A549 (cell line): ENCODE results near the gene RING1. TPM values are rescaled to one million over a fixed set of nuclear protein-coding genes. Genes with fewer than 3 reads are reported as not detected.

ENCODE experiments used
- ATAC-seq, 2 experiments: fragments of 200-7000 bp in 1 of 2; fragments of >200 bp in 1 of 2; cut with Nextera tagmentation in 1 of 2; cut with Tn5 transposase in 1 of 2; 3 replicates each; pipeline versions ENCODE4 v1.8.0 to v1.9.1; 2018 to 2020; ENCODE audit warnings: mild to moderate bottlenecking in 1 of 2, moderate library complexity in 1 of 2
- CTCF ChIA-PET: fragments of 300-600 bp; sonication (Branson Sonifier 250); formaldehyde crosslinking; extraction: SDS; loops from one replicate; lab custom pipeline; 2021; ENCODE audit warnings: antibody characterized with exemption, inconsistent platforms; lab: Yijun Ruan, JAX
- POLR2A ChIA-PET: fragments of 350-600 bp; formaldehyde crosslinking; extraction: SDS; loops from one replicate; lab custom pipeline; 2021; ENCODE audit warnings: antibody characterized with exemption, inconsistent platforms; lab: Yijun Ruan, JAX
- DNase-seq, 2 experiments: peaks; one replicate each; pipeline versions ENCODE4 v3.0.0 to v3.0.0-alpha.2; 2011 to 2016; ENCODE audit warnings: low read depth in 1 of 2, low spot score in 1 of 2
- FAIRE-seq: peaks from 2 replicates; lab custom pipeline; 2011; peaks lifted over from hg19 to GRCh38; lab: Jason Lieb, UNC
- H3K27ac ChIP-seq, 2 experiments: fragments of >200 bp; sonication (Bioruptor Twin); formaldehyde crosslinking; 3 replicates each; pipeline ENCODE4 v1.5.1; 2016 to 2017
- H3K4me1 ChIP-seq: fragments of >200 bp; sonication (Bioruptor Twin); formaldehyde crosslinking; 3 replicates; pipeline ENCODE4 v1.6.1; 2016
- H3K4me2 ChIP-seq: fragments of >200 bp; sonication (Bioruptor Twin); formaldehyde crosslinking; 3 replicates; pipeline ENCODE4 v1.6.1; 2016
- H3K4me3 ChIP-seq: fragments of >200 bp; sonication (Bioruptor Twin); formaldehyde crosslinking; 3 replicates; pipeline ENCODE4 v1.5.1; 2016
- H3K9me3 ChIP-seq: fragments of >200 bp; sonication (Bioruptor Twin); formaldehyde crosslinking; 3 replicates; pipeline ENCODE4 v1.6.1; 2016
- BHLHE40 ChIP-seq: IDR thresholded peaks from 2 replicates; pipeline ENCODE4 v1.6.1; 2012; ENCODE audit warnings: low read depth, low read length, inconsistent platforms
- CEBPB ChIP-seq, 2 experiments: fragments of >200 bp in 1 of 2; sonication (Bioruptor Twin) in 1 of 2; formaldehyde crosslinking in 1 of 2; IDR thresholded peaks; 2 replicates each; pipeline ENCODE4 v1.6.1; 2012 to 2016
- ELK1 ChIP-seq: fragments of 150-350 bp; IDR thresholded peaks from 2 replicates; pipeline ENCODE4 v1.6.1; 2014; ENCODE audit warnings: low read depth, mild to moderate bottlenecking, low read length
- EP300 ChIP-seq, 2 experiments: fragments of >200 bp; sonication (Bioruptor Twin); formaldehyde crosslinking; IDR thresholded peaks; 2 replicates in 1 of 2; 3 replicates in 1 of 2; pipeline ENCODE4 v1.6.1; 2016 to 2017
- ESRRA ChIP-seq: fragments of 150-350 bp; IDR thresholded peaks from 2 replicates; pipeline ENCODE4 v1.6.1; 2014; ENCODE audit warnings: mild to moderate bottlenecking, low read length, borderline replicate concordance
- FOXS1 ChIP-seq: fragments of 250-450 bp; sonication (Bioruptor Pico); IDR thresholded peaks from 2 replicates; pipeline ENCODE4 v1.5.0; 2020; ENCODE audit warnings: mild to moderate bottlenecking, moderate library complexity
- GATA3 ChIP-seq: IDR thresholded peaks from 2 replicates; pipeline ENCODE4 v1.6.1; 2012; ENCODE audit warnings: borderline replicate concordance
- HDAC2 ChIP-seq: fragments of 200-600 bp; sonication (generic); IDR thresholded peaks from 2 replicates; pipeline ENCODE4 v1.6.1; 2016
- HEYL ChIP-seq: fragments of 250-450 bp; sonication (Bioruptor Pico); IDR thresholded peaks from 2 replicates; pipeline ENCODE4 v1.8.0; 2021; ENCODE audit warnings: mild to moderate bottlenecking, moderate library complexity
- HMGXB4 ChIP-seq: fragments of 250-450 bp; sonication (Bioruptor Pico); IDR thresholded peaks from 2 replicates; pipeline ENCODE4 v1.5.0; 2021; ENCODE audit warnings: mild to moderate bottlenecking, moderate library complexity, borderline replicate concordance
- HOXB5 ChIP-seq: fragments of 250-450 bp; sonication (Bioruptor Pico); IDR thresholded peaks from 2 replicates; pipeline ENCODE4 v1.5.0; 2020; ENCODE audit warnings: mild to moderate bottlenecking, moderate library complexity
- JUNB ChIP-seq: fragments of >200 bp; sonication (Bioruptor Twin); formaldehyde crosslinking; IDR thresholded peaks from 2 replicates; pipeline ENCODE4 v1.6.1; 2016
- MAFK ChIP-seq: fragments of 450-650 bp; IDR thresholded peaks from 2 replicates; pipeline ENCODE4 v1.6.1; 2014; ENCODE audit not compliant: partially characterized antibody
- NPAS2 ChIP-seq: fragments of 250-450 bp; sonication (Bioruptor Pico); IDR thresholded peaks from 2 replicates; pipeline ENCODE4 v1.8.0; 2022; ENCODE audit warnings: mild to moderate bottlenecking, moderate library complexity, borderline replicate concordance
- POLR2A ChIP-seq: IDR thresholded peaks from 2 replicates; pipeline ENCODE4 v1.6.1; 2012; ENCODE audit warnings: mild to moderate bottlenecking, low read length
- RAD21 ChIP-seq, 2 experiments: fragments of >200 bp in 1 of 2; sonication (Bioruptor Twin) in 1 of 2; formaldehyde crosslinking in 1 of 2; IDR thresholded peaks in 1 of 2; conservative IDR thresholded peaks in 1 of 2; 2 replicates in 1 of 2; 3 replicates in 1 of 2; pipeline ENCODE4 v1.6.1; 2012 to 2018; ENCODE audit warnings: inconsistent platforms in 1 of 2
- RARB ChIP-seq: fragments of 250-450 bp; sonication (Bioruptor Pico); IDR thresholded peaks from 2 replicates; pipeline ENCODE4 v1.8.0; 2021; ENCODE audit warnings: mild to moderate bottlenecking, moderate library complexity
- RNF2 ChIP-seq: fragments of 200-600 bp; sonication (generic); IDR thresholded peaks from 2 replicates; pipeline ENCODE4 v1.6.1; 2016; ENCODE audit warnings: low read depth, mild to moderate bottlenecking, antibody characterized with exemption, moderate library complexity, borderline replicate concordance
- SMC3 ChIP-seq: fragments of >200 bp; sonication (Bioruptor Twin); formaldehyde crosslinking; IDR thresholded peaks from 3 replicates; pipeline ENCODE4 v1.6.1; 2018; ENCODE audit warnings: inconsistent platforms
- TFCP2L1 ChIP-seq: fragments of 250-450 bp; sonication (Bioruptor Pico); IDR thresholded peaks from 2 replicates; pipeline ENCODE4 v1.5.0; 2021; ENCODE audit warnings: mild to moderate bottlenecking
- ZSCAN20 ChIP-seq: fragments of 250-450 bp; sonication (Bioruptor Pico); IDR thresholded peaks from 2 replicates; pipeline ENCODE4 v1.8.0; 2022; ENCODE audit warnings: mild to moderate bottlenecking, moderate library complexity
- WGBS: methylation state at CpG from one replicate; pipeline ENCODE4 v1.1.6; 2017; ENCODE audit errors: missing lambda C conversion rate; 5-methylcytosine and 5-hydroxymethylcytosine counted together
- polyA plus RNA-seq, 4 experiments: library from polyadenylated mRNA; depleted of rRNA in 3 of 4; stranded (reverse); fragments of >200 nt; fragmentation: RNase III in 1 of 4; extraction: RNeasy Plus Mini Kit Qiagen cat#74134 plus additional on column Dnase treatment in 1 of 4; gene quantifications; 2 replicates in 3 of 4; 3 replicates in 1 of 4; pipeline ENCODE4 v1.2.3, GENCODE V29; 2011 to 2017
- TF ChIP-seq, protein P1 (sequence below): fragments of 250-450 bp; sonication (Bioruptor Pico); IDR thresholded peaks from 2 replicates; pipeline ENCODE4 v1.5.0; 2020; ENCODE audit warnings: low read depth, mild to moderate bottlenecking, moderate library complexity

Gene RING1
- polyA plus RNA-seq, 2 of the 4 experiments (the other 2 are of a cell fraction), result 12.7 to 35.0 TPM

DNA sequence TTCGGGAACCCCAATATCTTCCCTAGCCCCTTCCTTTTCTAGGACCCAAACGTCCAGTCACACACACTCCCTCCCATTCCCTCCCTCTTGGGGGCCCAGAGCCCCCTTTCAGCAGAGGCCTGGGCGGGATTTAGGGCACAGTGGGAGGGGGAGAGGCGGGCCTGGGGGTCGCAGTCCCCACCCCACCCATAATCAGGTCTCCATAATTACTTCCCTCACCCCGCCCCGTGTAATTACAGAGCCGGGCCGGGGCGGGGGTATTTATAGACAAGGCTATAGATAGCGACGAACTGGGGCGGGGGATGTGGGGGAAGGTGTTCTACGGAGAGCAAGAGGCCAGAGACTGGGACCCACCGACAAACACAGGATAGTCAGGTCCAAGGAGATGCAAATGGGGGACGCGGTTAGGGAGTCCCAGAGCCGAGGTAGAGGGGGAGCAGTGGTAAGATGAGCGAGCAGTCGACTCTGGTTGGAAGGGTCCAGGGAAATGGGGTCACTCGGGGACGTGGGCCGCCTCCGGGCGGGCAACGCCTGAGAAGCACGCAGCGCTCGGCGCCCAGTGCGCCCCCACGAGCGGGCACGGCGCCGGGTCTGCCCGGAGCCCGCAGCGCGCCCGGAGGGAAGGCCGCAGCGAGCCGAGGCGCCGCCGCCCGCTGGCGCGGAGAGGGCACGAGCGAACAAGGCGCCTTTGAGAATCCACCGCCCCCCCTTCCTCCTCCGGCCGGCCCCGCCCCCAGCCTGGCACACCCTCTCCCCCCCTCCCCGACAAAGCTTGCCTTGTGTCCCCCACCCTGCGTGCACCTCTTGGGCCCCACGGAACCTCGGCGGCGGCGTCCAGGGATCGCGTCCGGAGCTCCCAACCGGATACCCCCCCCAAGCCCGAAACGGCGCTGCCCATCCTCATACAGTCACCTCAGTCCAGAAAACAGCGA is 15.4 kb upstream of the RING1 start:
- no peak for DNase-seq
- no peak for ATAC-seq
- 69% methylated on average over 37 of the region's 72 CpGs for WGBS

GRCh38 chr6:33193619-33194018 is 14.7 kb upstream of the RING1 start:
- ChIA-PET POLR2A (interaction anchor here (0.5 kb wide), 1 partner anchor 69 kb away, joined by 4 read pairs; no protein-coding TSS in a partner anchor), CTCF (interaction anchor here (0.9 kb wide), 1 partner anchor 10 kb away, joined by 3 read pairs; no protein-coding TSS in a partner anchor)
- 100% methylated on average over 5 of the region's 6 CpGs for WGBS
- H3K4me1 ChIP-seq, result peaks cover 4% of the 10 kb centered on the region; the same call in 1 of the 3 replicates
- H3K4me3 ChIP-seq, result no peak overlapping the region
- H3K9me3 ChIP-seq, result no peaks in the 10 kb centered on the region
- TF ChIP-seq ZSCAN20 (CRISPR knock-in tag) (no peak), TFCP2L1 (CRISPR knock-in tag) (no peak), FOXS1 (CRISPR knock-in tag) (no peak), ELK1 (no peak), HEYL (CRISPR knock-in tag) (no peak), RNF2 (no peak), RAD21 (conservative IDR thresholded peaks at IDR 0.05 in 1 of 2, IDR thresholded peaks at IDR 0.05 in 1 of 2) (no peak), RARB (CRISPR knock-in tag) (no peak), HOXB5 (CRISPR knock-in tag) (no peak), EP300 (IDR thresholded peaks at IDR 0.05) (no peak), POLR2A (no peak), SMC3 (no peak), NPAS2 (CRISPR knock-in tag) (no peak), BHLHE40 (no peak)
- TF ChIP-seq, protein P1, sequence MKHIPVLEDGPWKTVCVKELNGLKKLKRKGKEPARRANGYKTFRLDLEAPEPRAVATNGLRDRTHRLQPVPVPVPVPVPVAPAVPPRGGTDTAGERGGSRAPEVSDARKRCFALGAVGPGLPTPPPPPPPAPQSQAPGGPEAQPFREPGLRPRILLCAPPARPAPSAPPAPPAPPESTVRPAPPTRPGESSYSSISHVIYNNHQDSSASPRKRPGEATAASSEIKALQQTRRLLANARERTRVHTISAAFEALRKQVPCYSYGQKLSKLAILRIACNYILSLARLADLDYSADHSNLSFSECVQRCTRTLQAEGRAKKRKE (CRISPR knock-in tag), result no peak
- no peak overlapping the region for H3K27ac ChIP-seq
- DNase-seq (no peak), ATAC-seq (no peak), FAIRE-seq (no peak)
- H3K4me2 ChIP-seq, result no peak overlapping the region

More for the DNA sequence above, 15.4 kb upstream of the RING1 start:
- Histone ChIP-seq H3K27ac (no peak overlapping the region), H3K9me3 (no peaks in the 10 kb centered on the region), H3K4me3 (no peak overlapping the region)
- ChIA-PET CTCF (interaction anchor here (0.9 kb wide), 1 partner anchor 10 kb away, joined by 3 read pairs; no protein-coding TSS in a partner anchor), POLR2A (interaction anchor here (0.5 kb wide), 1 partner anchor 70 kb away, joined by 4 read pairs; no protein-coding TSS in a partner anchor)
- no peak for FAIRE-seq
- TF ChIP-seq HDAC2 (no peak), JUNB (no peak), GATA3 (no peak), MAFK (no peak), ESRRA (no peak), HMGXB4 (no peak), CEBPB (IDR thresholded peaks at IDR 0.05) (no peak)
- TF ChIP-seq, protein P1 (CRISPR knock-in tag), result no peak
- TF ChIP-seq, all 56 proteins: peak for 0
- Histone ChIP-seq H3K4me1 (peaks cover 4% of the 10 kb centered on the region; the same call in 1 of the 3 replicates), H3K4me2 (no peak overlapping the region)
